C4-2B (cell line): Measurements from ENCODE around the gene DGKH.
A peak's percentile ranks its signal among the peaks of the same experiment; 100 is the strongest.

Experiments
- H3K27ac ChIP-seq: fragments of 450-650 bp; 2 replicates; pipeline ENCODE4 v1.5.1; 2017
- ZFX ChIP-seq: fragments of 450-650 bp; IDR thresholded peaks from 2 replicates; pipeline ENCODE4 v1.6.1; 2017
- TF ChIP-seq, protein P1 (sequence below): fragments of 450-650 bp; conservative IDR thresholded peaks from 2 replicates; pipeline ENCODE4 v1.5.1; 2017; ENCODE audit warnings: mild to moderate bottlenecking

The DGKH gene

DNA sequence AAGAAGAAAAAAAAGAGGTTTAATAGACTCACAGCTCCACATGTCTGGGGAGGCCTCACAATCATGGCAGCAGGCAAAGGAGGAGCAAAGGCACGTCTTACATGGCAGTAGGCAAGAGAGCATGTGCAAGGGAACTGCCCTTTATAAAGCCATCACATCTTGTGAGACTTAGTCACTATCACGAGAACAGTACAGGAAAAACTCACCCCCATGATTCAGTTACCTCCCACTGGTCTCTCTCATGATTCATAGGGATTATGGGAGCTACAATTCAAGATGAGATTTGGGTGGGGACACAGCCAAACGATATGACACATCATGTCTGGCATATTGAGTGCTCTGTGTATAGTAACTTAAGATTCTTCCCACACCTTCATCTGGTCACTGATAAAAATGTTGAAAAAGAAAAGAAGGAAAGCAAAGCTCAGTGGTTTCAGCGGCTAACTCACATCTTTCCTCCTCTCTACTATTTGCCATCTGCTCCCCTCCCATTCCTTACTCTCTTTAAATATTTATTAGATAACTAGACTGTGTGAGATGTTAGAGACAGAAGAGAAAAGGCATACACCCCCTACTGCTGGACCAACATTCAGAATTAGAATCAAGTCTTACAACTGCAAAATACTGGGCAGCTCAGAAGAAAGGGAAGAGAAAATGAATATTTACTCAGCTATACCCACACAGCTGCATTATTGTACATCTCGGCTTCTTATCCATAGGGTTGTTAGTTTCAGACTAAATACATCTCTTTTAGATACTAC lies 163.4 kb downstream of the DGKH start:
- H3K27ac ChIP-seq = no peak overlapping the region
- no peak for TF ChIP-seq ZFX
- TF ChIP-seq, protein P1, sequence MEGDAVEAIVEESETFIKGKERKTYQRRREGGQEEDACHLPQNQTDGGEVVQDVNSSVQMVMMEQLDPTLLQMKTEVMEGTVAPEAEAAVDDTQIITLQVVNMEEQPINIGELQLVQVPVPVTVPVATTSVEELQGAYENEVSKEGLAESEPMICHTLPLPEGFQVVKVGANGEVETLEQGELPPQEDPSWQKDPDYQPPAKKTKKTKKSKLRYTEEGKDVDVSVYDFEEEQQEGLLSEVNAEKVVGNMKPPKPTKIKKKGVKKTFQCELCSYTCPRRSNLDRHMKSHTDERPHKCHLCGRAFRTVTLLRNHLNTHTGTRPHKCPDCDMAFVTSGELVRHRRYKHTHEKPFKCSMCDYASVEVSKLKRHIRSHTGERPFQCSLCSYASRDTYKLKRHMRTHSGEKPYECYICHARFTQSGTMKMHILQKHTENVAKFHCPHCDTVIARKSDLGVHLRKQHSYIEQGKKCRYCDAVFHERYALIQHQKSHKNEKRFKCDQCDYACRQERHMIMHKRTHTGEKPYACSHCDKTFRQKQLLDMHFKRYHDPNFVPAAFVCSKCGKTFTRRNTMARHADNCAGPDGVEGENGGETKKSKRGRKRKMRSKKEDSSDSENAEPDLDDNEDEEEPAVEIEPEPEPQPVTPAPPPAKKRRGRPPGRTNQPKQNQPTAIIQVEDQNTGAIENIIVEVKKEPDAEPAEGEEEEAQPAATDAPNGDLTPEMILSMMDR = no peak

- no peak for TF ChIP-seq ZFX
- H3K27ac ChIP-seq = no peak overlapping the region
Observed at GRCh38 chr13:42214446-42214845, 166.0 kb downstream of the DGKH start.

- TF ChIP-seq, protein P1 = peak; percentile 84
- TF ChIP-seq ZFX = no peak
- no peak overlapping the region for H3K27ac ChIP-seq
Observed at GRCh38 chr13:42215578-42216421, 167.4 kb downstream of the DGKH start.

DNA sequence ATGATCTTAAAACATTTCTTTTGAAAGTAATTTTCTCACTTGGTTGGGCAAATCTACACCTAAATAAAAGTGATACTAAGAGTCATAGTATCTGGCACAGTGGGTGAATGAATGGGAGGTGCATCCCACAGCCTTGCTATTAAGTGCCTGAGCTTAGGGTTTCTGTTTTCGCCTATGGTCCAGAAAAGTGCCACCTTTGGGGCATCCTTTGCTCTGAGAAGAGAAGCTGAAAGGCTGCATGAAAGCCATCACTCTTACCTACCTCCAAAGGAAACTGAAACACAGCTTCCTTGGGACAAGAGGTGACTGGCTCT lies 167.9 kb downstream of the DGKH start:
- TF ChIP-seq, protein P1 = peak; percentile 60
- no peak for TF ChIP-seq ZFX
- H3K27ac ChIP-seq = no peak overlapping the region

DNA sequence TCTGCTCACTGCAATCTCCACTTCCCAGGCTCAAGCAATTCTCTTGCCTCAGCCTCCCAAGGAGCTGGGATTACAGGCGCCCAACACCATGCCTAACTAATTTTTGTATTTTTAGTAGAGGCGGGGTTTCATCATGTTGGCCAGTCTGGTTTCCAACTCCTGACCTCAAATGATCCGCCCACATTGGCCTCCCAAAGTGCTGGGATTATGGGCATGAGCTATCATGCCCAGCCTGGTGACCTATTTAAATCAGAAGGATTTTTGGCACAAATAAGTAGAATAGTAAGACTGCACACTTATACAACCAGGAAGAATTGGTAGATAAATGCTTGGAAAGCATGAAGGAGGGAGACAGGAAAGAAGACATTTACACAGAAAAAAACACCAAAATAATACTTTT lies 170.1 kb downstream of the DGKH start:
- H3K27ac ChIP-seq = no peak overlapping the region
- TF ChIP-seq, protein P1 = no peak
- no peak for TF ChIP-seq ZFX

DNA sequence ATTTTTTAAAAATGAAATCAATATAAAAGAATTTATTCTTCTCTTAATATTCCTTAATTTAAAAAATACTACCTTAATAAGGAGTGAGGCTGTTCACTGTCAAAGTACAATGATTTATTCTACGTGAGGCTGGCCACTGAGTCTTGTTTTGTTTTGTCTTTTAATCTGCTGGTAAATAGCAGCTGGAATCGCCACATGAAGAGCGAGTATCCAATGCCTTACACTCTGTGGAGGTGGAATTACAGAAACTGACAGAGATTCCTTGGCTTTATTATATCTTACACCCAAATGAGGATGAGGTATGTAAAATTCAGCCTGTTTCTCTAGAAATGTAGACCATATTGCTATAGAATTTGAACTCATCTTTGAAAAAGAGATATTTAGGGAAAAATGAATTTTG lies 170.6 kb downstream of the DGKH start:
- TF ChIP-seq, protein P1 = no peak
- no peak for TF ChIP-seq ZFX
- no peak overlapping the region for H3K27ac ChIP-seq

GRCh38 chr13:42219876-42220275 lies 171.4 kb downstream of the DGKH start:
- TF ChIP-seq, protein P1 = no peak
- TF ChIP-seq ZFX = no peak
- H3K27ac ChIP-seq = no peak overlapping the region
